ENCODE results near the gene ATP6V1G2. TPM values are rescaled to one million over a fixed set of nuclear protein-coding genes. Genes with fewer than 3 reads are reported as not detected.

Gene ATP6V1G2
- polyA plus RNA-seq, 1 donor from 2014 or later = 56.7 TPM

DNA sequence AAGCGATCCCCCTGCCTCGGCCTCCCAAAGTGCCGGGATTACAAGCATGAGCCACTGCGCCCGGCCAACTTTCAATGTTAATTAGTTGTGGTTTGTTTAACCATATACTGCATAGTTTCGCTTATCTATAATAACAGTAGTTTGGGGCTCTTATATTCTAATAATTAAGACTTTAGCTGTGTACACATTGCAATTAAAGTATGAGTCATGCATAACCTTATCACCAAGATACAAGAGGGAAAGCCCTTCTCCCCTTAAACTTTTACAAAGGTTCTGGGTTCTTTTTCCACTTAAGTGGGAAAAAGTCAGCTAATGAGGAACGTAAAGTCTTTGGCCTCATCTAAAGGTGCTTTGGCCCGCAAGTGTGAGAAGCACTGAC is 20.9 kb downstream of the ATP6V1G2 start:
- Histone ChIP-seq H3K27me3 (ENCODE audit: insufficient read depth, low read depth, low read length) (no peaks in the 10 kb centered on the region), H3K27ac (ENCODE audit: low read length) (no peak overlapping the region), H3K79me2 (replicated peaks; ENCODE audit: insufficient read depth, low read length) (no peaks in the 10 kb centered on the region), H4K20me1 (ENCODE audit: insufficient read depth) (peaks cover under 1% of the 10 kb centered on the region), H3K9me3 (ENCODE audit: low read length) (no peaks in the 10 kb centered on the region), H3K4me2 (ENCODE audit: low read length) (no peak overlapping the region), H2AFZ (ENCODE audit: low read depth, low read length) (no peak overlapping the region), H3K9ac (ENCODE audit: low read length) (no peak overlapping the region), H3K9me2 (ENCODE audit: insufficient read depth, low read length) (no peaks in the 10 kb centered on the region), H3K36me3 (ENCODE audit: insufficient read depth, low read length) (no peaks in the 10 kb centered on the region), H3F3A (ENCODE audit: insufficient read depth, low read length, poor library complexity, severe bottlenecking) (peaks cover 3% of the 10 kb centered on the region), H3K4me3 (ENCODE audit: low read length) (no peak overlapping the region)
- TF ChIP-seq RAD21 (conservative IDR thresholded peaks at IDR 0.05) (no peak), TAF1 (IDR thresholded peaks at IDR 0.05; ENCODE audit: low read depth) (no peak), EP300 (conservative IDR thresholded peaks at IDR 0.05; ENCODE audit: poor library complexity, severe bottlenecking) (no peak)
- TF ChIP-seq, protein P1, sequence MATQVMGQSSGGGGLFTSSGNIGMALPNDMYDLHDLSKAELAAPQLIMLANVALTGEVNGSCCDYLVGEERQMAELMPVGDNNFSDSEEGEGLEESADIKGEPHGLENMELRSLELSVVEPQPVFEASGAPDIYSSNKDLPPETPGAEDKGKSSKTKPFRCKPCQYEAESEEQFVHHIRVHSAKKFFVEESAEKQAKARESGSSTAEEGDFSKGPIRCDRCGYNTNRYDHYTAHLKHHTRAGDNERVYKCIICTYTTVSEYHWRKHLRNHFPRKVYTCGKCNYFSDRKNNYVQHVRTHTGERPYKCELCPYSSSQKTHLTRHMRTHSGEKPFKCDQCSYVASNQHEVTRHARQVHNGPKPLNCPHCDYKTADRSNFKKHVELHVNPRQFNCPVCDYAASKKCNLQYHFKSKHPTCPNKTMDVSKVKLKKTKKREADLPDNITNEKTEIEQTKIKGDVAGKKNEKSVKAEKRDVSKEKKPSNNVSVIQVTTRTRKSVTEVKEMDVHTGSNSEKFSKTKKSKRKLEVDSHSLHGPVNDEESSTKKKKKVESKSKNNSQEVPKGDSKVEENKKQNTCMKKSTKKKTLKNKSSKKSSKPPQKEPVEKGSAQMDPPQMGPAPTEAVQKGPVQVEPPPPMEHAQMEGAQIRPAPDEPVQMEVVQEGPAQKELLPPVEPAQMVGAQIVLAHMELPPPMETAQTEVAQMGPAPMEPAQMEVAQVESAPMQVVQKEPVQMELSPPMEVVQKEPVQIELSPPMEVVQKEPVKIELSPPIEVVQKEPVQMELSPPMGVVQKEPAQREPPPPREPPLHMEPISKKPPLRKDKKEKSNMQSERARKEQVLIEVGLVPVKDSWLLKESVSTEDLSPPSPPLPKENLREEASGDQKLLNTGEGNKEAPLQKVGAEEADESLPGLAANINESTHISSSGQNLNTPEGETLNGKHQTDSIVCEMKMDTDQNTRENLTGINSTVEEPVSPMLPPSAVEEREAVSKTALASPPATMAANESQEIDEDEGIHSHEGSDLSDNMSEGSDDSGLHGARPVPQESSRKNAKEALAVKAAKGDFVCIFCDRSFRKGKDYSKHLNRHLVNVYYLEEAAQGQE (IDR thresholded peaks at IDR 0.05; ENCODE audit: borderline replicate concordance) = no peak
- TF ChIP-seq, protein P2, sequence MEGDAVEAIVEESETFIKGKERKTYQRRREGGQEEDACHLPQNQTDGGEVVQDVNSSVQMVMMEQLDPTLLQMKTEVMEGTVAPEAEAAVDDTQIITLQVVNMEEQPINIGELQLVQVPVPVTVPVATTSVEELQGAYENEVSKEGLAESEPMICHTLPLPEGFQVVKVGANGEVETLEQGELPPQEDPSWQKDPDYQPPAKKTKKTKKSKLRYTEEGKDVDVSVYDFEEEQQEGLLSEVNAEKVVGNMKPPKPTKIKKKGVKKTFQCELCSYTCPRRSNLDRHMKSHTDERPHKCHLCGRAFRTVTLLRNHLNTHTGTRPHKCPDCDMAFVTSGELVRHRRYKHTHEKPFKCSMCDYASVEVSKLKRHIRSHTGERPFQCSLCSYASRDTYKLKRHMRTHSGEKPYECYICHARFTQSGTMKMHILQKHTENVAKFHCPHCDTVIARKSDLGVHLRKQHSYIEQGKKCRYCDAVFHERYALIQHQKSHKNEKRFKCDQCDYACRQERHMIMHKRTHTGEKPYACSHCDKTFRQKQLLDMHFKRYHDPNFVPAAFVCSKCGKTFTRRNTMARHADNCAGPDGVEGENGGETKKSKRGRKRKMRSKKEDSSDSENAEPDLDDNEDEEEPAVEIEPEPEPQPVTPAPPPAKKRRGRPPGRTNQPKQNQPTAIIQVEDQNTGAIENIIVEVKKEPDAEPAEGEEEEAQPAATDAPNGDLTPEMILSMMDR (IDR thresholded peaks at IDR 0.05; ENCODE audit: poor library complexity, severe bottlenecking) = no peak

DNA sequence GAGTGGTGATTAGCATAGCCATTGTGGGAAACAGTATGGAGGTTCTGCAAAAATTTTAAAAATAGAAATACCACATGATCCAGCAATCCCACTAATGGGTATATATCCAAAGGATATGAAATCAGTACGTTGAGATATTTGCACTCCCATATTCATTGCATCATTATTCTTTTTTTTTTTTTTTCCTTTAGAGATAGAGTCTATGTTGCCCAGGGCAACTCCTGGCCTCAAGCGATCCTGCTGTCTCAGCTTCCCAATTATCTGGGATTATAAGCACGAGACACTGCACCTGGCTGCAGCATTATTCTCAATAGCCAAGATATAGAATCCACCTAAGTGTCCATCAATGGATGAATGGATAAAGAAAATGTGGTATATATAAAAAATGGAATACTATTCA is 24.6 kb downstream of the ATP6V1G2 start:
- H3K79me2 ChIP-seq (replicated peaks; ENCODE audit: insufficient read depth, low read length) = no peaks in the 10 kb centered on the region
- no peak overlapping the region for H3K27ac ChIP-seq (ENCODE audit: low read length)
- no peaks in the 10 kb centered on the region for H3K9me2 ChIP-seq (ENCODE audit: insufficient read depth, low read length)
- H3K9ac ChIP-seq (ENCODE audit: low read length) = no peak overlapping the region
- TF ChIP-seq SMC3 (conservative IDR thresholded peaks at IDR 0.05; ENCODE audit: poor library complexity) (no peak), RAD21 (conservative IDR thresholded peaks at IDR 0.05) (no peak), EP300 (conservative IDR thresholded peaks at IDR 0.05; ENCODE audit: poor library complexity, severe bottlenecking) (no peak), EZH2 (IDR thresholded peaks at IDR 0.05; ENCODE audit: borderline replicate concordance, insufficient read depth, low read length, poor library complexity, severe bottlenecking) (no peak), TAF1 (IDR thresholded peaks at IDR 0.05; ENCODE audit: low read depth) (no peak), MXI1 (conservative IDR thresholded peaks at IDR 0.05; ENCODE audit: poor library complexity, severe bottlenecking) (no peak), POLR2AphosphoS5 (IDR thresholded peaks at IDR 0.05) (no peak)
- TF ChIP-seq, protein P2 (IDR thresholded peaks at IDR 0.05; ENCODE audit: poor library complexity, severe bottlenecking) = no peak
- TF ChIP-seq, protein P1 (IDR thresholded peaks at IDR 0.05; ENCODE audit: borderline replicate concordance) = no peak
- no peak overlapping the region for H3K4me2 ChIP-seq (ENCODE audit: low read length)
- no peaks in the 10 kb centered on the region for H3K36me3 ChIP-seq (ENCODE audit: insufficient read depth, low read length)
- H3K27me3 ChIP-seq (ENCODE audit: insufficient read depth, low read depth, low read length) = no peaks in the 10 kb centered on the region
- H3K4me3 ChIP-seq (ENCODE audit: low read length) = no peak overlapping the region
- no peaks in the 10 kb centered on the region for H3F3A ChIP-seq (ENCODE audit: insufficient read depth, low read length, poor library complexity, severe bottlenecking)
- no peaks in the 10 kb centered on the region for H3K9me3 ChIP-seq (ENCODE audit: low read length)
- H4K20me1 ChIP-seq (ENCODE audit: insufficient read depth) = no peaks in the 10 kb centered on the region
- H2AFZ ChIP-seq (ENCODE audit: low read depth, low read length) = no peak overlapping the region

All from neural cell (in vitro differentiated cells).